HepG2 (cell line): ENCODE data around the gene WASHC4. TPM values are rescaled to one million over a fixed set of nuclear protein-coding genes. Genes with fewer than 3 reads are reported as not detected.

Experiments
- ATAC-seq: fragments of 200-7000 bp; cut with Tn5 transposase; 3 replicates; pipeline ENCODE4 v1.9.1; 2020; ENCODE audit warnings: mild to moderate bottlenecking, moderate library complexity
- BruUV-seq: library from RNA; stranded (reverse); fragments of 400-500 nt; replicated peaks from 2 replicates; lab custom pipeline; 2021; lab: Mats Ljungman, UMichigan
- CTCF ChIA-PET: fragments of 300-600 bp; formaldehyde crosslinking; extraction: SDS; loops from one replicate; lab custom pipeline; 2021; ENCODE audit warnings: low total read pairs, inconsistent platforms, low intra/inter-chr PET ratio; lab: Yijun Ruan, JAX
- POLR2A ChIA-PET: fragments of 350-600 bp; sonication (Branson Sonifier 250); formaldehyde crosslinking; loops from one replicate; lab custom pipeline; 2020; ENCODE audit warnings: antibody characterized with exemption, inconsistent platforms; lab: Yijun Ruan, JAX
- DNase-seq: peaks from one replicate; pipeline ENCODE4 v3.0.0-alpha.2; 2015; ENCODE audit warnings: low spot score
- FAIRE-seq: peaks from 3 replicates; lab custom pipeline; 2011; peaks lifted over from hg19 to GRCh38; lab: Jason Lieb, UNC
- H2AFZ ChIP-seq: one replicate; pipeline ENCODE4 v1.6.1; 2011; ENCODE audit warnings: low read length, inconsistent platforms
- H3K27ac ChIP-seq: fragments of 300-600 bp; 3 replicates; pipeline ENCODE4 v1.8.0; 2011; ENCODE audit warnings: mixed run types, mild to moderate bottlenecking, mixed read lengths, low read length, inconsistent platforms; ENCODE audit not compliant: insufficient read depth; ENCODE audit errors: extremely low read length
- H3K27me3 ChIP-seq, 2 experiments: fragments of 200-600 bp in 1 of 2; 2 replicates in 1 of 2; 3 replicates in 1 of 2; pipeline versions ENCODE4 v1.6.0 to v1.8.0; 2011; ENCODE audit warnings: low read length in 2 of 2, mild to moderate bottlenecking in 2 of 2, moderate library complexity in 2 of 2, inconsistent platforms in 1 of 2; ENCODE audit not compliant: insufficient read depth in 2 of 2, control insufficient read depth in 1 of 2
- H3K36me3 ChIP-seq, 2 experiments: fragments of 200-600 bp in 1 of 2; replicated peaks in 1 of 2; 2 replicates in 1 of 2; 3 replicates in 1 of 2; pipeline versions ENCODE4 v1.5.1 to v1.8.0; 2011; ENCODE audit warnings: low read length in 2 of 2, inconsistent platforms in 1 of 2; ENCODE audit not compliant: insufficient read depth in 2 of 2, control insufficient read depth in 1 of 2
- H3K4me1 ChIP-seq: 2 replicates; pipeline ENCODE4 v1.5.1; 2012; ENCODE audit warnings: low read length, inconsistent platforms; ENCODE audit not compliant: insufficient read depth
- H3K4me2 ChIP-seq: 2 replicates; pipeline ENCODE4 v1.6.0; 2011; ENCODE audit warnings: low read depth, low read length, inconsistent platforms
- H3K4me3 ChIP-seq, 3 experiments: fragments of 200-600 bp in 1 of 3; sonication (generic), shearing (Covaris generic) in 1 of 3; replicated peaks in 1 of 3; 2 replicates each; pipeline ENCODE4 v1.5.1; 2011 to 2016; ENCODE audit warnings: low read length in 3 of 3, inconsistent platforms in 2 of 3, low read depth in 2 of 3, mild to moderate bottlenecking in 2 of 3, control low read depth in 1 of 3, mixed read lengths in 1 of 3; ENCODE audit not compliant: insufficient read depth in 1 of 3
- H3K79me2 ChIP-seq: one replicate; pipeline ENCODE4 v1.6.1; 2011; ENCODE audit warnings: low read length, inconsistent platforms; ENCODE audit not compliant: insufficient read depth
- H3K9ac ChIP-seq: 2 replicates; pipeline ENCODE4 v1.6.0; 2011; ENCODE audit warnings: mild to moderate bottlenecking, low read depth, low read length, inconsistent platforms; ENCODE audit not compliant: insufficient read depth
- H3K9me3 ChIP-seq: 2 replicates; pipeline ENCODE4 v1.5.1; 2012; ENCODE audit warnings: mild to moderate bottlenecking, low read length
- H4K20me1 ChIP-seq: 2 replicates; pipeline ENCODE4 v1.6.0; 2011; ENCODE audit warnings: inconsistent platforms, mild to moderate bottlenecking, low read length, moderate library complexity; ENCODE audit not compliant: insufficient read depth
- ARNT2 ChIP-seq: sonication (generic); formaldehyde crosslinking; IDR thresholded peaks from 2 replicates; pipeline ENCODE4 v1.8.0; 2022; ENCODE audit warnings: mild to moderate bottlenecking, low read depth, missing genetic modification reagents, moderate library complexity
- BORCS8-MEF2B ChIP-seq: sonication (generic); formaldehyde crosslinking; IDR thresholded peaks from 2 replicates; pipeline ENCODE4 v1.8.0; 2022; ENCODE audit warnings: mild to moderate bottlenecking, missing genetic modification reagents
- ELF4 ChIP-seq: sonication (generic); formaldehyde crosslinking; IDR thresholded peaks from 2 replicates; pipeline ENCODE4 v1.5.0; 2020; ENCODE audit warnings: missing genetic modification reagents, mild to moderate bottlenecking, moderate library complexity, borderline replicate concordance
- FLYWCH1 ChIP-seq: sonication (generic); formaldehyde crosslinking; IDR thresholded peaks from 2 replicates; pipeline ENCODE4 v1.8.1; 2023; ENCODE audit warnings: mild to moderate bottlenecking, missing genetic modification reagents
- GATAD1 ChIP-seq: IDR thresholded peaks from 2 replicates; pipeline ENCODE4 v1.6.1; 2016; ENCODE audit warnings: missing genetic modification reagents, missing compliant biosample characterization
- NRL ChIP-seq: sonication (generic); formaldehyde crosslinking; IDR thresholded peaks from 2 replicates; pipeline ENCODE4 v1.5.0; 2020; ENCODE audit warnings: missing genetic modification reagents, mild to moderate bottlenecking, moderate library complexity, borderline replicate concordance
- PBX2 ChIP-seq: IDR thresholded peaks from 2 replicates; pipeline ENCODE4 v1.6.1; 2016; ENCODE audit warnings: control low read depth
- RARG ChIP-seq: sonication (generic); formaldehyde crosslinking; IDR thresholded peaks from 2 replicates; pipeline ENCODE4 v1.4.0; 2020; ENCODE audit warnings: low read depth, mild to moderate bottlenecking, missing genetic modification reagents
- SAFB2 ChIP-seq: sonication (generic); formaldehyde crosslinking; IDR thresholded peaks from 2 replicates; pipeline ENCODE4 v1.5.1; 2020; ENCODE audit warnings: missing genetic modification reagents, low read depth, mild to moderate bottlenecking, borderline replicate concordance
- SSRP1 ChIP-seq: IDR thresholded peaks from 2 replicates; pipeline ENCODE4 v1.6.1; 2016; ENCODE audit warnings: control low read depth
- TEF ChIP-seq: sonication (generic); formaldehyde crosslinking; IDR thresholded peaks from 2 replicates; pipeline ENCODE4 v1.5.0; 2020; ENCODE audit warnings: missing genetic modification reagents
- THYN1 ChIP-seq: sonication (generic); formaldehyde crosslinking; IDR thresholded peaks from 2 replicates; pipeline ENCODE4 v1.8.1; 2023; ENCODE audit warnings: low read depth, mild to moderate bottlenecking, moderate library complexity, missing genetic modification reagents, borderline replicate concordance
- ZNF142 ChIP-seq: sonication (generic); formaldehyde crosslinking; IDR thresholded peaks from 2 replicates; pipeline ENCODE4 v1.4.0; 2020; ENCODE audit warnings: missing genetic modification reagents
- ZNF354B ChIP-seq: sonication (generic); formaldehyde crosslinking; IDR thresholded peaks from 2 replicates; pipeline ENCODE4 v1.8.0; 2022; ENCODE audit warnings: mild to moderate bottlenecking, missing genetic modification reagents
- ZNF607 ChIP-seq: sonication (generic); formaldehyde crosslinking; IDR thresholded peaks from 2 replicates; pipeline ENCODE4 v1.5.1; 2020; ENCODE audit warnings: missing genetic modification reagents, mild to moderate bottlenecking, borderline replicate concordance
- ZNF678 ChIP-seq: sonication (generic); formaldehyde crosslinking; IDR thresholded peaks from 2 replicates; pipeline ENCODE4 v1.4.0; 2020; ENCODE audit warnings: mild to moderate bottlenecking, missing genetic modification reagents
- ZNF75D ChIP-seq: sonication (generic); formaldehyde crosslinking; IDR thresholded peaks from 2 replicates; pipeline ENCODE4 v1.8.1; 2023; ENCODE audit warnings: missing genetic modification reagents, mild to moderate bottlenecking, borderline replicate concordance
- ZSCAN29 ChIP-seq: sonication (generic); formaldehyde crosslinking; conservative IDR thresholded peaks from 2 replicates; pipeline ENCODE4 v1.4.0; 2020; ENCODE audit warnings: mild to moderate bottlenecking, missing genetic modification reagents
- WGBS: methylation state at CpG from one replicate; pipeline ENCODE4 v1.1.6; 2017; ENCODE audit warnings: low lambda C conversion rate; 5-methylcytosine and 5-hydroxymethylcytosine counted together
- in situ Hi-C: cut with HindIII; loops from 2 replicates; pipeline ENCODE4 v1.10.0; 2017; ENCODE audit warnings: low pct_unique_long_range_greater_than_20kb; ENCODE audit not compliant: extremely low pct_ligation_motif_present
- intact Hi-C: fragments of 100-400 bp; cut with micrococcal nuclease; formaldehyde crosslinking; loops from one replicate; pipeline ENCODE4 v1.10.0; 2022; ENCODE audit not compliant: unreplicated experiment
- polyA plus RNA-seq, 8 experiments: library from polyadenylated mRNA; depleted of rRNA in 3 of 8; stranded (reverse) in 7 of 8; unstranded in 1 of 8; fragments of >200 nt; fragmentation: Illumina TruSeq in 4 of 8; extraction: Trizol in 4 of 8; gene quantifications; 2 replicates each; pipeline versions ENCODE4 v1.2.1 to v1.2.3, GENCODE V29; 2011 to 2016; ENCODE audit warnings: low read depth in 4 of 8, missing spikeins in 1 of 8, mixed read lengths in 1 of 8; ENCODE audit not compliant: insufficient read depth in 1 of 8
- total RNA-seq, 5 experiments: library from RNA; depleted of rRNA; stranded (reverse); fragments of >200 nt; fragmentation: Illumina TruSeq; extraction: Trizol; gene quantifications; 2 replicates each; pipeline ENCODE4 v1.2.3, GENCODE V29; 2016; ENCODE audit warnings: low read depth in 1 of 5

Gene WASHC4
- total and polyA plus RNA-seq, 2 of the 13 experiments (the other 11 are each of a cell fraction or from before 2014, with no cell fraction given), result 21.0 to 36.3 TPM

GRCh38 chr12:105113094-105113493, 5.6 kb downstream of the WASHC4 start (continued):
- TF ChIP-seq TEF (CRISPR knock-in tag) (no peak), SAFB2 (no peak), ZNF678 (CRISPR knock-in tag) (no peak), ZNF607 (CRISPR knock-in tag) (no peak), ZNF75D (CRISPR knock-in tag) (no peak)
- TF ChIP-seq, all 625 proteins: peak for 0

GRCh38 chr12:105116969-105117368, 9.4 kb downstream of the WASHC4 start:
- no TSS peak for BruUV-seq
- intact Hi-C loops (no loop called here), in situ Hi-C loops (no loop called here)
- Histone ChIP-seq H3K4me3 (no peak overlapping the region), H2AFZ (no peak overlapping the region), H3K36me3 (peaks cover 8 to 54% of the 10 kb centered on the region in 2 experiments), H3K27me3 (no peaks in the 10 kb centered on the region), H3K9me3 (no peaks in the 10 kb centered on the region), H3K79me2 (peaks cover 12% of the 10 kb centered on the region), H3K4me1 (peaks cover 10% of the 10 kb centered on the region; the same call in 1 of the 2 replicates), H3K9ac (no peak overlapping the region), H3K27ac (no peak overlapping the region), H4K20me1 (no peaks in the 10 kb centered on the region), H3K4me2 (no peak overlapping the region)
- DNase-seq, result no peak
- no peak for ATAC-seq
- FAIRE-seq, result no peak
- ChIA-PET CTCF (no interaction called here), POLR2A (interaction anchor here (2.2 kb wide), 1 partner anchor 9 kb away, joined by 8 read pairs; the partner anchor contains the start of gene WASHC4)
- WGBS, result 100% methylated on average over 1 of the region's 1 CpG
- no peak for TF ChIP-seq RARG (CRISPR knock-in tag)
- TF ChIP-seq GATAD1 (CRISPR knock-in tag), result no peak
- no peak for TF ChIP-seq ZNF354B
- no peak for TF ChIP-seq SSRP1
- TF ChIP-seq ELF4 (CRISPR knock-in tag), result no peak
- TF ChIP-seq PBX2, result no peak
- no peak for TF ChIP-seq THYN1 (CRISPR knock-in tag)
- TF ChIP-seq ARNT2 (CRISPR knock-in tag), result no peak
- TF ChIP-seq NRL (CRISPR knock-in tag), result no peak
- TF ChIP-seq ZSCAN29 (CRISPR knock-in tag), result no peak
- TF ChIP-seq FLYWCH1 (CRISPR knock-in tag), result no peak
- TF ChIP-seq BORCS8-MEF2B (CRISPR knock-in tag), result no peak
- no peak for TF ChIP-seq ZNF142
